ENCODE data around the gene CBR3. TPM values are rescaled to one million over a fixed set of nuclear protein-coding genes. Genes with fewer than 3 reads are reported as not detected.

CBR3 gene
- total RNA-seq, 2 experiments from 2014 or later: 2.6 to 3.0 TPM

DNA sequence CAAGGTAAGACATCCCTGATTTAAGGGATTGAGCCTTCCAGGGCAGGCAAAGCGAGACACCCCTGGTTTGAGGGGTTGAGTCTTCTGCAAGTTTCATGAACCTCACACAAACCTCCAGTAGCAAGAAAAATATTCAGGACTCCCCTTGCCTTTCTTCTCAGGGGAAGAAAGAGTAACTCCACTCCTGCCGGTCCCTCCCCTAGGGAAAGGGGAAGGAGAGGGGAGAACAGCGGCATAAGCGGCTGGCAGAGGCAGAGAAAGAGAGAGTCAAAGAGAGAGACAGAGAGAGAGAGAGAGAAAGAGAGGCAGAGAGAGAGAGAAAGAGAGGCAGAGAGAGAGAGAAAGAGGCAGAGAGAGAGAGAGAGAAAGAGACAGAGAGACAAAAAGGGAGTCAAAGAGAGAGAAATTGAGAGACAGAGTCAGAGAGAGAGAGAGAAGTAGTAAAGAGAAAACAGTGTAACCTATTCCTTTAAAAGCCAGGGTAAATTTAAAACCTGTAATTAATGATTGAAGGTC lies 29.5 kb upstream of the CBR3 start:
- H3K4me3 ChIP-seq (ENCODE audit: low read length): no peak overlapping the region
- TF ChIP-seq, protein P1, sequence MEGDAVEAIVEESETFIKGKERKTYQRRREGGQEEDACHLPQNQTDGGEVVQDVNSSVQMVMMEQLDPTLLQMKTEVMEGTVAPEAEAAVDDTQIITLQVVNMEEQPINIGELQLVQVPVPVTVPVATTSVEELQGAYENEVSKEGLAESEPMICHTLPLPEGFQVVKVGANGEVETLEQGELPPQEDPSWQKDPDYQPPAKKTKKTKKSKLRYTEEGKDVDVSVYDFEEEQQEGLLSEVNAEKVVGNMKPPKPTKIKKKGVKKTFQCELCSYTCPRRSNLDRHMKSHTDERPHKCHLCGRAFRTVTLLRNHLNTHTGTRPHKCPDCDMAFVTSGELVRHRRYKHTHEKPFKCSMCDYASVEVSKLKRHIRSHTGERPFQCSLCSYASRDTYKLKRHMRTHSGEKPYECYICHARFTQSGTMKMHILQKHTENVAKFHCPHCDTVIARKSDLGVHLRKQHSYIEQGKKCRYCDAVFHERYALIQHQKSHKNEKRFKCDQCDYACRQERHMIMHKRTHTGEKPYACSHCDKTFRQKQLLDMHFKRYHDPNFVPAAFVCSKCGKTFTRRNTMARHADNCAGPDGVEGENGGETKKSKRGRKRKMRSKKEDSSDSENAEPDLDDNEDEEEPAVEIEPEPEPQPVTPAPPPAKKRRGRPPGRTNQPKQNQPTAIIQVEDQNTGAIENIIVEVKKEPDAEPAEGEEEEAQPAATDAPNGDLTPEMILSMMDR (IDR thresholded peaks at IDR 0.05): no peak
- Mint-ChIP-seq H3K9me3 (no peaks in the 10 kb centered on the region), H3K36me3 (ENCODE audit: low read depth) (no peaks in the 10 kb centered on the region), H3K27me3 (peaks cover 66% of the 10 kb centered on the region), H3K4me1 (ENCODE audit: low read depth) (peaks cover 11% of the 10 kb centered on the region), H3K4me3 (no peak overlapping the region), H3K27ac (no peak overlapping the region)
- no peak overlapping the region for H3K27ac ChIP-seq (ENCODE audit: low read depth in 1 of 2, low read length in 2 of 2)
- ATAC-seq (ENCODE audit: poor library complexity) (no peak), DNase-seq (no peak)
- peaks cover 13 to 18% of the 10 kb centered on the region in 2 experiments for H3K27me3 ChIP-seq (ENCODE audit: control insufficient read depth in 1 of 2, insufficient read depth in 2 of 2, low read length in 2 of 2)
- intact Hi-C loops (cut with DNase I, micrococcal nuclease): no loop called here
- no peaks in the 10 kb centered on the region for H3K9me3 ChIP-seq (ENCODE audit: control insufficient read depth in 1 of 2, insufficient read depth in 1 of 2, low read length in 2 of 2)
- H3K36me3 ChIP-seq (ENCODE audit: insufficient read depth, low read length): no peaks in the 10 kb centered on the region
- H3K4me1 ChIP-seq (ENCODE audit: insufficient read depth, low read length): peaks cover 8% of the 10 kb centered on the region
- CTCF ChIA-PET: interaction anchor here (0.6 to 1.6 kb wide), 4 partner anchors 21 to 47 kb away, joined by 3 to 8 read pairs (median 4); partner anchors contain the start of genes CBR1 and SETD4
- POLR2A ChIA-PET: no interaction called here

DNA sequence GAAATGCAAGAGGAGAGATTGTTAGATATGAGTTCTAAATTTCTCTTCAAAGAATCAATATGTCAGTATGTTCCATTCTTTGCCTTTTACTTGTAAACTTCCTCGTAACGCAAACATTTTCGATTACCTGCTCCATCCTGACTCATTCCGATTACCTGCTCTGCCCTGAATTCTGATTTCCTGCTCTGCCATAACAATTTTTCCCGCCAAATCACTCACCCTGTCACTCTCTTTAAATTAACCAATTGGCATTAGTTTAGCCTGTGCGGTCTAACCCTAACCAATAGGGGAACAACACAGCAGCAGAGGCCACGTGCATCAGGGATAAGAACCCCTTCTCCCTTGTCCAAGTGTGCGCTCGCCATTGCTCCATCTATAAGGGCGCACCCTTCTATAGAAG lies 25.0 kb upstream of the CBR3 start:
- DNase-seq (no peak), ATAC-seq (ENCODE audit: poor library complexity) (no peak)
- Histone ChIP-seq H3K27ac (ENCODE audit: low read depth in 1 of 2, low read length in 2 of 2) (no peak overlapping the region), H3K4me1 (ENCODE audit: insufficient read depth, low read length) (peaks cover 26% of the 10 kb centered on the region), H3K36me3 (ENCODE audit: insufficient read depth, low read length) (no peaks in the 10 kb centered on the region), H3K4me3 (ENCODE audit: low read length) (no peak overlapping the region), H3K9me3 (ENCODE audit: control insufficient read depth in 1 of 2, insufficient read depth in 1 of 2, low read length in 2 of 2) (no peaks in the 10 kb centered on the region), H3K27me3 (ENCODE audit: control insufficient read depth in 1 of 2, insufficient read depth in 2 of 2, low read length in 2 of 2) (peaks cover 6 to 10% of the 10 kb centered on the region in 2 experiments)
- TF ChIP-seq, protein P1 (IDR thresholded peaks at IDR 0.05): no peak
- CTCF ChIA-PET: no interaction called here
- H3K27me3 Mint-ChIP-seq: peaks cover 31% of the 10 kb centered on the region
- H3K4me3 Mint-ChIP-seq: no peak overlapping the region
- H3K36me3 Mint-ChIP-seq (ENCODE audit: low read depth): no peaks in the 10 kb centered on the region
- H3K9me3 Mint-ChIP-seq: no peaks in the 10 kb centered on the region
- intact Hi-C loops (cut with DNase I, micrococcal nuclease): loop anchor here in 1 of 2 experiments (10.0 kb wide), 2 partner anchors 265 to 705 kb away; no protein-coding TSS in a partner anchor
- peaks cover 27% of the 10 kb centered on the region for H3K4me1 Mint-ChIP-seq (ENCODE audit: low read depth)
- POLR2A ChIA-PET: no interaction called here
- H3K27ac Mint-ChIP-seq: no peak overlapping the region

DNA sequence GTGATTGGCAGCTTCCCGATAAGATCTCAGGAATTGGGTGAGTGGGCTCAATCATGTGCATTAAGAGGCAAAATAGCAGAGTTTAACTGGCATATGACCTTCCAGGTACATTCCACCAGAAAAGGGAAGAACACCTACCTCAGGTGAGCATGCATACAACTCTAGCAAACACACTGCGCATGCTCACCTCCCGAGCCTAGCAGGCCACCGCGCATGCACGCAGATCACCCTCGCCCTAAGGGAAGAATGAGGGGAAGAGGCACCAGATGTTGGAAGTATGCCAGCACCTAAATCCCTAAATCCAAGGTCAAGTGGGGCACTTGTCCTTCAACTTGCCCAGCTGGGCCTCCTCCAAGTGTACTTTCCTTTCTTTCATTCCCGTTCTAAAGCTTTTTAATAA lies 23.6 kb upstream of the CBR3 start:
- no peaks in the 10 kb centered on the region for H3K36me3 Mint-ChIP-seq (ENCODE audit: low read depth)
- H3K27me3 Mint-ChIP-seq: peaks cover 17% of the 10 kb centered on the region
- H3K36me3 ChIP-seq (ENCODE audit: insufficient read depth, low read length): no peaks in the 10 kb centered on the region
- H3K4me1 Mint-ChIP-seq (ENCODE audit: low read depth): peaks cover 27% of the 10 kb centered on the region
- ATAC-seq (ENCODE audit: poor library complexity): no peak
- H3K27ac Mint-ChIP-seq: no peak overlapping the region
- TF ChIP-seq, protein P1 (IDR thresholded peaks at IDR 0.05): no peak
- no peaks in the 10 kb centered on the region for H3K9me3 ChIP-seq (ENCODE audit: control insufficient read depth in 1 of 2, insufficient read depth in 1 of 2, low read length in 2 of 2)
- no peak for DNase-seq
- H3K4me3 ChIP-seq (ENCODE audit: low read length): no peak overlapping the region
- intact Hi-C loops (cut with DNase I, micrococcal nuclease): loop anchor here in 1 of 2 experiments (10.0 kb wide), 2 partner anchors 266 to 706 kb away; no protein-coding TSS in a partner anchor
- no peak overlapping the region for H3K4me3 Mint-ChIP-seq
- no peaks in the 10 kb centered on the region for H3K9me3 Mint-ChIP-seq
- ChIA-PET CTCF (no interaction called here), POLR2A (interaction anchor here (0.8 to 1.1 kb wide), 2 partner anchors 32 to 76 kb away, joined by 3 read pairs; no protein-coding TSS in a partner anchor)
- peaks cover 32% of the 10 kb centered on the region for H3K4me1 ChIP-seq (ENCODE audit: insufficient read depth, low read length)
- no peaks in the 10 kb centered on the region for H3K27me3 ChIP-seq (ENCODE audit: control insufficient read depth in 1 of 2, insufficient read depth in 2 of 2, low read length in 2 of 2)
- H3K27ac ChIP-seq (ENCODE audit: low read depth in 1 of 2, low read length in 2 of 2): no peak overlapping the region

Data from CD4-positive, alpha-beta T cell (primary cell).